Natural killer cell (primary cell): ENCODE results near the gene RHCG. TPM values are rescaled to one million over a fixed set of nuclear protein-coding genes. Genes with fewer than 3 reads are reported as not detected.

ENCODE experiments used
- ATAC-seq, 3 donors: fragments of 150-1000 bp in 2 of 3; fragments of 200-7000 bp in 1 of 3; cut with Tn5 transposase; 1 replicate in 1 of 3; 2 replicates in 2 of 3; pipeline ENCODE4 v1.10.0; 2021; ENCODE audit warnings: mild to moderate bottlenecking in 2 of 3, moderate library complexity in 2 of 3
- DNase-seq, 2 donors: peaks; one replicate each; pipeline versions ENCODE4 v3.0.0 to v3.0.0-alpha.2; 2013 to 2021; ENCODE audit warnings: mixed read lengths in 1 of 2
- H3K27ac ChIP-seq: one replicate; pipeline ENCODE4 v1.5.1; 2013; ENCODE audit warnings: mild to moderate bottlenecking, low read length
- H3K27me3 ChIP-seq: one replicate; pipeline ENCODE4 v1.6.1; 2013; ENCODE audit warnings: low read length; ENCODE audit not compliant: control insufficient read depth, insufficient read depth
- H3K36me3 ChIP-seq: one replicate; pipeline ENCODE4 v1.6.1; 2013; ENCODE audit warnings: low read length; ENCODE audit not compliant: control insufficient read depth, insufficient read depth
- H3K4me1 ChIP-seq: one replicate; pipeline ENCODE4 v1.6.1; 2013; ENCODE audit warnings: low read length; ENCODE audit not compliant: control insufficient read depth, insufficient read depth
- H3K4me3 ChIP-seq: one replicate; pipeline ENCODE4 v1.5.1; 2013; ENCODE audit warnings: low read length
- H3K9me3 ChIP-seq: one replicate; pipeline ENCODE4 v1.6.1; 2013; ENCODE audit warnings: low read length; ENCODE audit not compliant: control insufficient read depth, insufficient read depth
- H3K27ac Mint-ChIP-seq, 2 donors: one replicate each; pipeline ENCODE4 v1.8.0; 2022; ENCODE audit warnings: mild to moderate bottlenecking in 2 of 2, mixed read lengths in 2 of 2, moderate library complexity in 1 of 2
- H3K27me3 Mint-ChIP-seq, 2 donors: one replicate each; pipeline ENCODE4 v1.8.0; 2022; ENCODE audit warnings: low read depth in 2 of 2, mixed read lengths in 2 of 2
- H3K36me3 Mint-ChIP-seq: one replicate; pipeline ENCODE4 v1.8.0; 2022; ENCODE audit warnings: mixed read lengths
- H3K4me1 Mint-ChIP-seq, 2 donors: one replicate each; pipeline ENCODE4 v1.8.0; 2022; ENCODE audit warnings: mixed read lengths in 2 of 2
- H3K4me3 Mint-ChIP-seq: one replicate; pipeline ENCODE4 v1.8.0; 2022; ENCODE audit warnings: mild to moderate bottlenecking, moderate library complexity, mixed read lengths
- H3K9me3 Mint-ChIP-seq, 2 donors: one replicate each; pipeline ENCODE4 v1.8.0; 2022; ENCODE audit warnings: mixed read lengths in 2 of 2
- WGBS: methylation state at CpG from one replicate; pipeline ENCODE4 v1.1.7; 2013; ENCODE audit warnings: missing lambda C conversion rate; ENCODE audit not compliant: insufficient coverage; 5-methylcytosine and 5-hydroxymethylcytosine counted together
- intact Hi-C: fragments of 100-400 bp; cut with micrococcal nuclease; formaldehyde crosslinking; loops from one replicate; pipeline ENCODE4 v1.14.2; 2022
- total RNA-seq, 4 donors: library from RNA; stranded (reverse); fragments of 120-200 nt in 1 of 4; gene quantifications; one replicate each; pipeline versions ENCODE4 v1.2.3 to v1.2.4, GENCODE V29; 2013 to 2022
- TF ChIP-seq, protein P1 (sequence below): fragments of 200-600 bp; IDR thresholded peaks from one replicate; pipeline ENCODE4 v1.8.0; 2022; ENCODE audit warnings: antibody characterized with exemption

RHCG gene
- total RNA-seq, 3 donors from 2014 or later (not counting 1 experiment from before 2014, with no cell fraction given): not detected

DNA sequence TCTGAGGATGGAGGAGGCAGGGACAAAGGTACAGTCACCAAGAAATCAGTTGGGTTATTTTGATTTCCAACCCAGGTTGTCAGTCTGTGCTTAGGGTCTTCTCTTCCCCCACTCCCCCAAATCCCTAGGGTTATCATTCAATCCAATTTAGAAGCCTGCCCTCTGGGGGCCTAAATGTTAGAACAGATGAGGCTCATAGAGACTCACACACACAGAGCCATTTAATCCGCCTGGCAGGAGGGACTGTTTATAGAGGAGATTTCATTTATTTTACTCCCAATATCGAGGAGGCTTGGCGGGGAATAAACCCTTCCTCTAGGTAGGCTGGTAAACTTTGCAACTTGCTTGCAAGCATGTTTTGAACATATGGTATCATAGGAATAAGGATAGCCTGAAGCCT, 52.8 kb downstream of the RHCG start:
- peaks cover 5% of the 10 kb centered on the region for H3K27me3 ChIP-seq
- peaks cover 0 to 4% of the 10 kb centered on the region in 2 donors for H3K4me1 Mint-ChIP-seq
- ATAC-seq (no peak), DNase-seq (no peak)
- H3K9me3 ChIP-seq: no peaks in the 10 kb centered on the region
- TF ChIP-seq, protein P1, sequence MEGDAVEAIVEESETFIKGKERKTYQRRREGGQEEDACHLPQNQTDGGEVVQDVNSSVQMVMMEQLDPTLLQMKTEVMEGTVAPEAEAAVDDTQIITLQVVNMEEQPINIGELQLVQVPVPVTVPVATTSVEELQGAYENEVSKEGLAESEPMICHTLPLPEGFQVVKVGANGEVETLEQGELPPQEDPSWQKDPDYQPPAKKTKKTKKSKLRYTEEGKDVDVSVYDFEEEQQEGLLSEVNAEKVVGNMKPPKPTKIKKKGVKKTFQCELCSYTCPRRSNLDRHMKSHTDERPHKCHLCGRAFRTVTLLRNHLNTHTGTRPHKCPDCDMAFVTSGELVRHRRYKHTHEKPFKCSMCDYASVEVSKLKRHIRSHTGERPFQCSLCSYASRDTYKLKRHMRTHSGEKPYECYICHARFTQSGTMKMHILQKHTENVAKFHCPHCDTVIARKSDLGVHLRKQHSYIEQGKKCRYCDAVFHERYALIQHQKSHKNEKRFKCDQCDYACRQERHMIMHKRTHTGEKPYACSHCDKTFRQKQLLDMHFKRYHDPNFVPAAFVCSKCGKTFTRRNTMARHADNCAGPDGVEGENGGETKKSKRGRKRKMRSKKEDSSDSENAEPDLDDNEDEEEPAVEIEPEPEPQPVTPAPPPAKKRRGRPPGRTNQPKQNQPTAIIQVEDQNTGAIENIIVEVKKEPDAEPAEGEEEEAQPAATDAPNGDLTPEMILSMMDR: no peak
- intact Hi-C loops: no loop called here
- H3K27me3 Mint-ChIP-seq: peaks cover 17 to 41% of the 10 kb centered on the region in 2 donors
- no peak overlapping the region for H3K4me3 Mint-ChIP-seq
- no peaks in the 10 kb centered on the region for H3K36me3 Mint-ChIP-seq
- WGBS: 83% methylated on average over 1 of the region's 3 CpGs
- H3K4me3 ChIP-seq: no peak overlapping the region
- H3K27ac Mint-ChIP-seq: no peak overlapping the region
- no peaks in the 10 kb centered on the region for H3K36me3 ChIP-seq
- H3K4me1 ChIP-seq: peaks cover 13% of the 10 kb centered on the region
- H3K27ac ChIP-seq: no peak overlapping the region
- H3K9me3 Mint-ChIP-seq: no peaks in the 10 kb centered on the region

DNA sequence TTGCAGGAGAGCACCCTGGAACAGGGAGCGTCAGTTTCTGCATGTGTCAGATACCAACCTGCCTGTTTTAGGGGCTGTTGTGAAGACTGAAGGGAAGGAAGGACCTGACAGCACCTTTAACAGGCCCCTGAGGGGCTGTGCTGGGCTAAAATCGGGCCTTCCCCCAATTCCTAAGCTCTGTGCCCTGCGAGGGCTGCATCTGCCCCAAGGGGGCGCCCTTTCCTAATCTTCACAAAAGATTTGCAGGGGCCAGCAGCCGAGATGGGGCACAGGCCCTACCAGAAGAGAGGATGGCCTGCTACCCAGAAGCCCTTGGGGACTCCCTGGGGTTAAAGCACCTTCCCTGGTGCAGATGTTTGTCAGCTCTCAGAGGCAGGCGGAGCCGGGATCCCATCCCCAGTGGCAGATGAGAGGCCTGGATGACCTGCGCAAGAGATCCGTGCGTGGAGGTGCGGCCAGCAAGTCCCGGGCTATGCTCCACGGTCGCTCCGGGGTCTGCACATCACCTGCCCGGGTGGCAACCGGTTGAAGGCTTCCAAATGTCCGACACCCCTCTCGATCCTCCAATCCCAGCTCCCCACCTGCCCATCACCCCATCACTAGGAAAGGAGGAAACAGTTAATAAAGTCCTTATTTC, 53.6 kb downstream of the RHCG start:
- DNase-seq (peak; percentile 27 to 28), ATAC-seq (peak in 1 of 3 donors; percentile 48)
- Mint-ChIP-seq H3K36me3 (no peaks in the 10 kb centered on the region), H3K4me3 (no peak overlapping the region), H3K9me3 (no peaks in the 10 kb centered on the region), H3K27me3 (peaks cover 15 to 35% of the 10 kb centered on the region in 2 donors), H3K27ac (no peak overlapping the region), H3K4me1 (peaks cover 0 to 4% of the 10 kb centered on the region in 2 donors)
- H3K27ac ChIP-seq: no peak overlapping the region
- 70% methylated on average over 19 of the region's 19 CpGs for WGBS
- intact Hi-C loops: no loop called here
- peaks cover 13% of the 10 kb centered on the region for H3K4me1 ChIP-seq
- no peaks in the 10 kb centered on the region for H3K9me3 ChIP-seq
- H3K27me3 ChIP-seq: no peaks in the 10 kb centered on the region
- H3K4me3 ChIP-seq: no peak overlapping the region
- TF ChIP-seq, protein P1: peak; percentile 37
- no peaks in the 10 kb centered on the region for H3K36me3 ChIP-seq

DNA sequence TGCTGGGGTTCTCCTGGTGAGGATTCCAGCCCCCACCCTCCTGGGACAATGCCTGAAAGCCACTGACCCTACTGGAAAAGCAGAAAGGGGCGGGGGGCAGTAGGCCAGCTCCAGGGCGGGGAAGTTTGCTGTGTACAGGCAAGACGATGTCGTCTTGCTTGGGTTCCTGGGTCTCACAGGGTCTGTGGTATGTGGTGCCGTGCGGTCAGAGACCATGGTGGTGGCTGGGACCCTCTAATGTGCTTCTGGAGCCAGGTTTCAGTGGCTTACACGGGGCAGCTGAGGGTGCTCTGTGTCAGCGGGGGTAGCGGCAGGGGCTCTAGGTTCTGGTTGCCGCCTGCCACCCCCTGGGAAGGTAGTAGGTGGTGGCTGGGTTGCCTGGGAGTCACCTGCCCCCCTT, 54.2 kb downstream of the RHCG start:
- TF ChIP-seq, protein P1: no peak
- intact Hi-C loops: no loop called here
- ATAC-seq: no peak
- peaks cover 0 to 4% of the 10 kb centered on the region in 2 donors for H3K4me1 Mint-ChIP-seq
- Histone ChIP-seq H3K27ac (no peak overlapping the region), H3K27me3 (no peaks in the 10 kb centered on the region), H3K9me3 (no peaks in the 10 kb centered on the region), H3K4me3 (no peak overlapping the region), H3K36me3 (no peaks in the 10 kb centered on the region), H3K4me1 (peaks cover 13% of the 10 kb centered on the region)
- no peak overlapping the region for H3K4me3 Mint-ChIP-seq
- H3K27me3 Mint-ChIP-seq: peaks cover 16 to 33% of the 10 kb centered on the region in 2 donors
- WGBS: 88% methylated on average over 10 of the region's 10 CpGs
- no peaks in the 10 kb centered on the region for H3K9me3 Mint-ChIP-seq
- DNase-seq: no peak
- H3K36me3 Mint-ChIP-seq: no peaks in the 10 kb centered on the region
- no peak overlapping the region for H3K27ac Mint-ChIP-seq
